Measurements from ENCODE around the gene TP53RK.

DNA sequence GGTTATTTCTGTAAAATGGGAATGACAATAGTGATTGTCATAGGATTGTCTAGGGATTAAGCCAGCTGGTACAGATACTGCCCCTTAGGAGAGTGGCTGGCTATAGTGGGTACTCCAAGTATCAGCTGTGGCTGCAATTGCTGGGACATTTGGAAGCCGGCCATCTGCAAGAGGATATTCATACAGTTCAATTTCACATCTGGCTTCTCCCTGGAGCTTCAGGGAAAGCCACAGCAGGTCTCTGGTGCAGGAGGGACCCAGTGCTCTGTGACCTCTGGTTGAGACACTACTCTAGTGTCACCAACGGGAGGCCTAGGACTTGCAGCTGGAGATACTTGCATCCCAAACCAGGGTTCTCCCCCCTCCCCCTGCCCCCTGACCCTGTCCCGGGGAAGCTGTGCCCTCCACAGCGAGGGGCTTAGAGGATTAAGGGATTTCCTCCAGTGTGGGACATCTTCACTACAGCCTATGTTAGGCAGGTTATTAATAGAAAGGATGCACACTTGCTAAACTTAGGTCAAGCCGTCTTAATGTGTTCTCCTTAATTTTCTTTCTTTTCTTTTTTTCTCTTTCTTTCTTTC is 22.9 kb upstream of the TP53RK start:
- TF ChIP-seq, protein P1, sequence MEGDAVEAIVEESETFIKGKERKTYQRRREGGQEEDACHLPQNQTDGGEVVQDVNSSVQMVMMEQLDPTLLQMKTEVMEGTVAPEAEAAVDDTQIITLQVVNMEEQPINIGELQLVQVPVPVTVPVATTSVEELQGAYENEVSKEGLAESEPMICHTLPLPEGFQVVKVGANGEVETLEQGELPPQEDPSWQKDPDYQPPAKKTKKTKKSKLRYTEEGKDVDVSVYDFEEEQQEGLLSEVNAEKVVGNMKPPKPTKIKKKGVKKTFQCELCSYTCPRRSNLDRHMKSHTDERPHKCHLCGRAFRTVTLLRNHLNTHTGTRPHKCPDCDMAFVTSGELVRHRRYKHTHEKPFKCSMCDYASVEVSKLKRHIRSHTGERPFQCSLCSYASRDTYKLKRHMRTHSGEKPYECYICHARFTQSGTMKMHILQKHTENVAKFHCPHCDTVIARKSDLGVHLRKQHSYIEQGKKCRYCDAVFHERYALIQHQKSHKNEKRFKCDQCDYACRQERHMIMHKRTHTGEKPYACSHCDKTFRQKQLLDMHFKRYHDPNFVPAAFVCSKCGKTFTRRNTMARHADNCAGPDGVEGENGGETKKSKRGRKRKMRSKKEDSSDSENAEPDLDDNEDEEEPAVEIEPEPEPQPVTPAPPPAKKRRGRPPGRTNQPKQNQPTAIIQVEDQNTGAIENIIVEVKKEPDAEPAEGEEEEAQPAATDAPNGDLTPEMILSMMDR (IDR thresholded peaks at IDR 0.05), result no peak
- TF ChIP-seq EP300 (IDR thresholded peaks at IDR 0.05), result no peak

Measured in upper lobe of left lung (tissue), 4 donors.